ENCODE measurements around the gene KMT5B. TPM values are rescaled to one million over a fixed set of nuclear protein-coding genes. Genes with fewer than 3 reads are reported as not detected.

KMT5B gene
- total RNA-seq, 2 donors from 2014 or later: 20.2 to 20.5 TPM

DNA sequence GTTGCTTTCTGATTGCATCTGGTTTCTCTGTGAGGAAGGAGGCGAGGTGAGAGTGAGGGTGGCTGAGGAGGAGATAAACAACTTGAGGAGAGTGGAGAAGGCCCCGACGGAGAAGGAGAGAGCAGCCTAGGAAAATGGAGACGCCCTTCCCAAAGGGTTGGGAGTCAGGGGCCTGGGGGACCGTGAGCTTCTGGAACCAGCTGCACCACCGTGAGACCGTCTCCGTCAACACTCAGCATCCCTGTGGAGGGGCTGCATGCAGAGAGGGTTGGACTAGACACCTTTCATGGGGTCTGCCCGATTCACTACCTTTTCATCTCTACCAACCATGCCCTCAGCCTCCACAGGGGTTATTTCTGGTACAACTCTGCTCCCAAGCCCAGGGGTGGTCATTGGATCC is 13.3 kb upstream of the KMT5B start:
- no peaks in the 10 kb centered on the region for H3K4me1 ChIP-seq

DNA sequence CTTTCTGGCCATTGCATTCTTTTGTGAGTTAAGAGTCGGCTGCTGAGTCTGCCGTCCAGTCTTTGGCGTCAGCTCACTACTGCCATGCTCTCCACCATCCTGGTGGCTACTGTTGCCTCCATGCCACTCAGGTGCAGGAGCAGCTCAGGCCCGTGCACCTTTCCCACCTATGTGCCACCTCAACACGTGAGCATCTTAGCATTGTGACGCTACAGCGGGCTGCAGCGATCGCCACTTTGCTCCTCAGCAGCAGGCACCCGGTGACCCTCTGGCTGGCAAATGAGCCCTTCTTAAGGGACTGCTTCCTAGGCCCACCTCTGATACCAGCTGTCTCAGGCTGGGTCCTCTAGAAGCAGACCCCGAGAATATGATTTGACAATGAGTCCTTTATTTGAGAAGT is 11.5 kb upstream of the KMT5B start:
- Histone ChIP-seq H3K27me3 (no peaks in the 10 kb centered on the region), H3K4me3 (no peak overlapping the region), H3K4me1 (no peaks in the 10 kb centered on the region), H3K36me3 (no peaks in the 10 kb centered on the region), H3K9me3 (no peaks in the 10 kb centered on the region), H3K27ac (no peak overlapping the region)
- DNase-seq (ENCODE audit: low spot score): no peak
- TF ChIP-seq CTCF (IDR thresholded peaks at IDR 0.05): no peak

More for the DNA sequence above, 13.3 kb upstream of the KMT5B start:
- Histone ChIP-seq H3K27ac (no peak overlapping the region), H3K36me3 (no peaks in the 10 kb centered on the region), H3K9me3 (no peaks in the 10 kb centered on the region), H3K27me3 (no peaks in the 10 kb centered on the region), H3K4me3 (no peak overlapping the region)
- no peak for TF ChIP-seq CTCF (IDR thresholded peaks at IDR 0.05)
- DNase-seq (ENCODE audit: low spot score): no peak

DNA sequence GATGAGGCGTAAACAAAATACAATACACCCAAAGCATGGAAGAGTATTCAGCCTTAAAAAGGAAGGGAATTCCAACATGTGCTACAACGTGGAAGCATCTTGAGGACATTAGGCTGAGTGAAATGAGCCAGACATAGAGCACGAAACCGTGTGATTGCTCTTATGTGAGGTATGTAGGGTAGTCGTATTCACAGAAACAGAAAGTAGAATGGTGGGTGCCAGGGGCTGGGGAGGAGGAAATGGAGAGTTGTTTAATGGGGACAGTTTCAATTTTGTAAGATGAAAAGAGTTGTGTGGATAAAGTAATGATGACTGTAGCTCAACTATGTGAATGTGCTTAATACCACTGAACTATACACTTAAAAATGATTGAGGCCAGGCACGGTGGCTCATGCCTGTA is 10.2 kb upstream of the KMT5B start:
- H3K27me3 ChIP-seq: no peaks in the 10 kb centered on the region
- DNase-seq (ENCODE audit: low spot score): no peak
- TF ChIP-seq CTCF (IDR thresholded peaks at IDR 0.05): no peak
- no peaks in the 10 kb centered on the region for H3K4me1 ChIP-seq
- H3K36me3 ChIP-seq: no peaks in the 10 kb centered on the region
- no peak overlapping the region for H3K27ac ChIP-seq
- no peaks in the 10 kb centered on the region for H3K9me3 ChIP-seq
- H3K4me3 ChIP-seq: no peak overlapping the region

GRCh38 chr11:68221406-68221805 is 8.3 kb upstream of the KMT5B start:
- no peaks in the 10 kb centered on the region for H3K4me1 ChIP-seq
- H3K27me3 ChIP-seq: no peaks in the 10 kb centered on the region
- H3K9me3 ChIP-seq: no peaks in the 10 kb centered on the region
- H3K4me3 ChIP-seq: no peak overlapping the region
- H3K36me3 ChIP-seq: no peaks in the 10 kb centered on the region
- H3K27ac ChIP-seq: no peak overlapping the region
- DNase-seq (ENCODE audit: low spot score): no peak
- TF ChIP-seq CTCF (IDR thresholded peaks at IDR 0.05): no peak

DNA sequence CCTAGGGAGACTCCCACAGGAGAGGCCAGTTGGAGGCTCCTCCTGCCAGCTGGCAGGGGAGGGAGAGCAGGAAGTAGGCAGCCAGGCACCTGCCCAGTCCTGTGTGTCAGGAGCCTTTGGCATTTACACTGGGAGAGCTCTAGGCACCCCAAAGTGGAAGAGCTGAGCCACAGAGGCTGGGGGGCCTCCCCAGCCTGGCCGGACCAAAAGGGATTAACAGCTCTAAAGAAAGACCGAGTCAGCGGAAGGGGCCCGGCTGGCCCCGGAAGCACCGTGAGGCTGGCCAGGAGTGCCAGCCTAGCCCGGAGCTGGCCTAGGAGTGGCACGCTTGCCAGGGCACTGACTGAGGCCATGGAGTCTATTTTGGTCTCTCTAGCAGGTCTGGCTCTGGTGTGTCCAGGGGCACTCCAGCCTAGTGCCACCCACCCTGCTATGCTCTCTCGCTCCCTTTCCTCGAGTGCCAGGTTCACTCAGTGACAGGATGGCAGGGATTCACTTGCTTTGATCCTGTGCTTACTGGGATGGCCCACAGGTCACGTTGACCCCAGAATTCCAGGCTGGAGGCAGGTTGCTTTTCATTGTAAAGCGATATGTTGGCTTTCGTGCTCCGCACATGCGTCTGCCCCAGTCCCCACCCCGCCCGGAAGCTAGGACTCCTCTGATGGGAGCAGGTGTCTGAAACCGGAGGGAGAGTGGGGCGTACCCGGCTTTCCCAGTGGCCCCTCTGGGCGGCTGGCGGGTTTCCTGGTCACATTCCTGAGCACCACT is 3.3 kb upstream of the KMT5B start:
- Histone ChIP-seq H3K36me3 (no peaks in the 10 kb centered on the region), H3K27ac (peak overlapping the region; percentile 61 to 62), H3K9me3 (no peaks in the 10 kb centered on the region), H3K27me3 (no peaks in the 10 kb centered on the region), H3K4me3 (no peak overlapping the region), H3K4me1 (peaks cover 0 to 30% of the 10 kb centered on the region in 2 donors)
- no peak for TF ChIP-seq CTCF (IDR thresholded peaks at IDR 0.05)
- DNase-seq (ENCODE audit: low spot score): no peak
